Thymus (tissue), 11 donors: ENCODE results near the gene ELOA. TPM values are rescaled to one million over a fixed set of nuclear protein-coding genes. Genes with fewer than 3 reads are reported as not detected.

Experiments
- DNase-seq, 9 donors: peaks; one replicate each; pipeline ENCODE4 v3.0.0-alpha.2; 2013; ENCODE audit warnings: low spot score in 9 of 9, low read depth in 6 of 9, missing footprints in 1 of 9
- H3K27ac ChIP-seq, 2 donors: one replicate each; pipeline ENCODE4 v1.5.1; 2013; ENCODE audit warnings: control low read depth in 1 of 2, low read depth in 1 of 2, low read length in 1 of 2, mild to moderate bottlenecking in 1 of 2, moderate library complexity in 1 of 2
- H3K27me3 ChIP-seq, 2 donors: one replicate each; pipeline ENCODE4 v1.5.1; 2013; ENCODE audit warnings: low read length in 1 of 2; ENCODE audit not compliant: control insufficient read depth in 2 of 2, insufficient read depth in 1 of 2
- H3K36me3 ChIP-seq, 2 donors: one replicate each; pipeline ENCODE4 v1.5.1; 2013; ENCODE audit warnings: low read length in 1 of 2, mild to moderate bottlenecking in 1 of 2, moderate library complexity in 1 of 2; ENCODE audit not compliant: control insufficient read depth in 2 of 2, insufficient read depth in 2 of 2
- H3K4me1 ChIP-seq, 2 donors: one replicate each; pipeline ENCODE4 v1.5.1; 2013; ENCODE audit warnings: low read length in 2 of 2; ENCODE audit not compliant: control insufficient read depth in 2 of 2, insufficient read depth in 2 of 2
- H3K4me3 ChIP-seq, 2 donors: one replicate each; pipeline ENCODE4 v1.5.1; 2013; ENCODE audit warnings: low read length in 2 of 2, control low read depth in 1 of 2, mild to moderate bottlenecking in 1 of 2
- H3K9me3 ChIP-seq, 2 donors: one replicate each; pipeline ENCODE4 v1.5.1; 2013; ENCODE audit warnings: low read length in 1 of 2, mild to moderate bottlenecking in 1 of 2; ENCODE audit not compliant: control insufficient read depth in 2 of 2, insufficient read depth in 1 of 2
- WGBS: extraction: QIAGEN DNeasy Blood & Tissue Kit; methylation state at CpG from one replicate; pipeline ENCODE4 v1.1.7; 2013; 5-methylcytosine and 5-hydroxymethylcytosine counted together
- polyA plus RNA-seq: library from polyadenylated mRNA; stranded (reverse); fragments of 200-250 nt; gene quantifications from one replicate; pipeline ENCODE4 v1.2.3, GENCODE V29; 2013
- total RNA-seq: library from RNA; stranded (reverse); fragments of 120-200 nt; gene quantifications from one replicate; pipeline ENCODE4 v1.2.4, GENCODE V29; 2013
- donor health status: healthy.

ELOA gene
- total and polyA plus RNA-seq, 2 donors, result 16.5 to 22.1 TPM

- no peak overlapping the region for H3K4me3 ChIP-seq
- H3K9me3 ChIP-seq, result no peaks in the 10 kb centered on the region
- H3K27ac ChIP-seq, result no peak overlapping the region
- H3K27me3 ChIP-seq, result no peaks in the 10 kb centered on the region
- H3K36me3 ChIP-seq, result peaks cover 54 to 77% of the 10 kb centered on the region in 2 donors
- H3K4me1 ChIP-seq, result no peaks in the 10 kb centered on the region
- 98% methylated on average over 2 of the region's 2 CpGs for WGBS
- DNase-seq, result no peak
Measured at GRCh38 chr1:23701310-23701709, 42.0 kb upstream of the ELOA start.

- no peaks in the 10 kb centered on the region for H3K9me3 ChIP-seq
- 94% methylated on average over 5 of the region's 5 CpGs for WGBS
- H3K27ac ChIP-seq, result no peak overlapping the region
- no peaks in the 10 kb centered on the region for H3K27me3 ChIP-seq
- no peaks in the 10 kb centered on the region for H3K4me1 ChIP-seq
- H3K36me3 ChIP-seq, result peaks cover 48 to 70% of the 10 kb centered on the region in 2 donors
- DNase-seq, result no peak
- no peak overlapping the region for H3K4me3 ChIP-seq
Measured at GRCh38 chr1:23701996-23702395, 41.3 kb upstream of the ELOA start.

- no peak for DNase-seq
- 94% methylated on average over 6 of the region's 6 CpGs for WGBS
Measured at GRCh38 chr1:23704834-23705495, 38.3 kb upstream of the ELOA start.

GRCh38 chr1:23709229-23709628, 34.0 kb upstream of the ELOA start:
- DNase-seq, result no peak
- no peaks in the 10 kb centered on the region for H3K4me1 ChIP-seq
- H3K4me3 ChIP-seq, result no peak overlapping the region
- peaks cover 5 to 28% of the 10 kb centered on the region in 2 donors for H3K36me3 ChIP-seq
- H3K27me3 ChIP-seq, result no peaks in the 10 kb centered on the region
- 98% methylated on average over 4 of the region's 4 CpGs for WGBS
- H3K27ac ChIP-seq, result no peak overlapping the region
- H3K9me3 ChIP-seq, result no peaks in the 10 kb centered on the region

More at GRCh38 chr1:23704834-23705495, 38.3 kb upstream of the ELOA start:
- Histone ChIP-seq H3K9me3 (no peaks in the 10 kb centered on the region), H3K4me3 (no peak overlapping the region), H3K36me3 (peaks cover 24 to 48% of the 10 kb centered on the region in 2 donors), H3K27ac (no peak overlapping the region), H3K27me3 (no peaks in the 10 kb centered on the region), H3K4me1 (no peaks in the 10 kb centered on the region)

- Histone ChIP-seq H3K9me3 (no peaks in the 10 kb centered on the region), H3K4me1 (no peaks in the 10 kb centered on the region), H3K27ac (no peak overlapping the region), H3K36me3 (no peaks in the 10 kb centered on the region), H3K27me3 (no peaks in the 10 kb centered on the region), H3K4me3 (no peak overlapping the region)
- no peak for DNase-seq
- WGBS, result 95% methylated on average over 3 of the region's 3 CpGs
Measured at GRCh38 chr1:23718482-23718881, 24.8 kb upstream of the ELOA start.

GRCh38 chr1:23719162-23719820, 24.0 kb upstream of the ELOA start:
- H3K4me3 ChIP-seq, result no peak overlapping the region
- 93% methylated on average over 3 of the region's 3 CpGs for WGBS
- H3K9me3 ChIP-seq, result no peaks in the 10 kb centered on the region
- no peak for DNase-seq
- no peaks in the 10 kb centered on the region for H3K4me1 ChIP-seq
- no peak overlapping the region for H3K27ac ChIP-seq
- no peaks in the 10 kb centered on the region for H3K36me3 ChIP-seq
- H3K27me3 ChIP-seq, result no peaks in the 10 kb centered on the region

GRCh38 chr1:23720256-23720995, 22.8 kb upstream of the ELOA start:
- no peaks in the 10 kb centered on the region for H3K4me1 ChIP-seq
- no peaks in the 10 kb centered on the region for H3K36me3 ChIP-seq
- no peak for DNase-seq
- H3K27ac ChIP-seq, result no peak overlapping the region
- no peak overlapping the region for H3K4me3 ChIP-seq
- WGBS, result 94% methylated on average over 10 of the region's 10 CpGs
- H3K27me3 ChIP-seq, result no peaks in the 10 kb centered on the region
- no peaks in the 10 kb centered on the region for H3K9me3 ChIP-seq

GRCh38 chr1:23722652-23723051, 20.6 kb upstream of the ELOA start:
- no peak overlapping the region for H3K4me3 ChIP-seq
- H3K36me3 ChIP-seq, result no peaks in the 10 kb centered on the region
- WGBS, result 94% methylated on average over 3 of the region's 3 CpGs
- H3K27me3 ChIP-seq, result no peaks in the 10 kb centered on the region
- H3K9me3 ChIP-seq, result no peaks in the 10 kb centered on the region
- H3K4me1 ChIP-seq, result no peaks in the 10 kb centered on the region
- no peak for DNase-seq
- H3K27ac ChIP-seq, result no peak overlapping the region

- WGBS, result 96% methylated on average over 2 of the region's 2 CpGs
- no peak overlapping the region for H3K27ac ChIP-seq
- no peaks in the 10 kb centered on the region for H3K36me3 ChIP-seq
- no peak for DNase-seq
- H3K9me3 ChIP-seq, result no peaks in the 10 kb centered on the region
- no peak overlapping the region for H3K4me3 ChIP-seq
- no peaks in the 10 kb centered on the region for H3K27me3 ChIP-seq
- H3K4me1 ChIP-seq, result no peaks in the 10 kb centered on the region
Measured at GRCh38 chr1:23726686-23727085, 16.6 kb upstream of the ELOA start.
